HUES48 (cell line): ENCODE measurements around the gene DNAL4.

Experiments
- H3K27ac ChIP-seq: one replicate; pipeline ENCODE4 v1.7.0; 2013; ENCODE audit warnings: low read depth, low read length, inconsistent platforms
- H3K27me3 ChIP-seq: 2 replicates; pipeline ENCODE4 v1.6.1; 2013; ENCODE audit warnings: mild to moderate bottlenecking, low read length; ENCODE audit not compliant: control insufficient read depth, insufficient read depth
- H3K36me3 ChIP-seq: 2 replicates; pipeline ENCODE4 v1.6.1; 2013; ENCODE audit warnings: low read length; ENCODE audit not compliant: control insufficient read depth, insufficient read depth
- H3K4me1 ChIP-seq: 2 replicates; pipeline ENCODE4 v1.6.1; 2013; ENCODE audit warnings: mild to moderate bottlenecking, low read length; ENCODE audit not compliant: control insufficient read depth, insufficient read depth
- H3K4me3 ChIP-seq: 2 replicates; pipeline ENCODE4 v1.5.1; 2013; ENCODE audit warnings: mild to moderate bottlenecking, low read depth, low read length
- H3K9ac ChIP-seq: 2 replicates; pipeline ENCODE4 v1.6.1; 2013; ENCODE audit warnings: mild to moderate bottlenecking, low read depth, low read length, moderate library complexity
- H3K9me3 ChIP-seq: 2 replicates; pipeline ENCODE4 v1.6.1; 2013; ENCODE audit warnings: low read length; ENCODE audit not compliant: control insufficient read depth, insufficient read depth

The DNAL4 gene

GRCh38 chr22:38802671-38803121 lies 8.8 kb upstream of the DNAL4 start:
- Histone ChIP-seq H3K27me3 (peaks cover 6% of the 10 kb centered on the region; the same call in 1 of the 2 replicates), H3K9ac (no peak overlapping the region), H3K9me3 (no peaks in the 10 kb centered on the region), H3K27ac (no peak overlapping the region), H3K4me1 (no peaks in the 10 kb centered on the region), H3K4me3 (peak overlapping the region; percentile 51), H3K36me3 (no peaks in the 10 kb centered on the region)

- Histone ChIP-seq H3K9me3 (no peaks in the 10 kb centered on the region), H3K4me1 (peaks cover 2% of the 10 kb centered on the region; the same call in 1 of the 2 replicates), H3K9ac (no peak overlapping the region), H3K27ac (no peak overlapping the region), H3K4me3 (no peak overlapping the region), H3K36me3 (no peaks in the 10 kb centered on the region), H3K27me3 (peaks cover 6% of the 10 kb centered on the region; the same call in 1 of the 2 replicates)
Observed at GRCh38 chr22:38799265-38800002, 5.5 kb upstream of the DNAL4 start.

GRCh38 chr22:38798496-38798895 lies 4.6 kb upstream of the DNAL4 start:
- Histone ChIP-seq H3K27ac (no peak overlapping the region), H3K4me1 (peaks cover 5% of the 10 kb centered on the region), H3K9me3 (no peaks in the 10 kb centered on the region), H3K9ac (no peak overlapping the region), H3K27me3 (peaks cover 6% of the 10 kb centered on the region; the same call in 1 of the 2 replicates), H3K36me3 (no peaks in the 10 kb centered on the region), H3K4me3 (no peak overlapping the region)

GRCh38 chr22:38796262-38796957 lies 2.5 kb upstream of the DNAL4 start:
- Histone ChIP-seq H3K9me3 (no peaks in the 10 kb centered on the region), H3K4me3 (no peak overlapping the region), H3K36me3 (no peaks in the 10 kb centered on the region), H3K27me3 (no peaks in the 10 kb centered on the region), H3K4me1 (peaks cover 10% of the 10 kb centered on the region), H3K27ac (no peak overlapping the region), H3K9ac (no peak overlapping the region)

GRCh38 chr22:38795569-38795968 lies 1.6 kb upstream of the DNAL4 start:
- no peaks in the 10 kb centered on the region for H3K27me3 ChIP-seq
- no peak overlapping the region for H3K4me3 ChIP-seq
- peaks cover 10% of the 10 kb centered on the region for H3K4me1 ChIP-seq
- no peak overlapping the region for H3K9ac ChIP-seq
- no peaks in the 10 kb centered on the region for H3K36me3 ChIP-seq
- H3K27ac ChIP-seq: no peak overlapping the region
- H3K9me3 ChIP-seq: no peaks in the 10 kb centered on the region

- no peak overlapping the region for H3K27ac ChIP-seq
Observed at GRCh38 chr22:38793317-38793716, 626 bp downstream of the DNAL4 start.

GRCh38 chr22:38792833-38793232 lies 1.1 kb downstream of the DNAL4 start:
- no peaks in the 10 kb centered on the region for H3K9me3 ChIP-seq
- H3K27me3 ChIP-seq: no peaks in the 10 kb centered on the region
- no peak overlapping the region for H3K27ac ChIP-seq
- H3K9ac ChIP-seq: no peak overlapping the region
- peaks cover 10% of the 10 kb centered on the region for H3K4me1 ChIP-seq
- peak overlapping the region; percentile 70 for H3K4me3 ChIP-seq
- no peaks in the 10 kb centered on the region for H3K36me3 ChIP-seq

More at GRCh38 chr22:38793317-38793716, 626 bp downstream of the DNAL4 start:
- no peak overlapping the region for H3K9ac ChIP-seq
- H3K27me3 ChIP-seq: no peaks in the 10 kb centered on the region
- no peaks in the 10 kb centered on the region for H3K9me3 ChIP-seq
- peak overlapping the region; percentile 70 for H3K4me3 ChIP-seq
- H3K36me3 ChIP-seq: no peaks in the 10 kb centered on the region
- peaks cover 10% of the 10 kb centered on the region for H3K4me1 ChIP-seq

GRCh38 chr22:38789606-38790005 lies 4.3 kb downstream of the DNAL4 start:
- peaks cover 9% of the 10 kb centered on the region for H3K4me1 ChIP-seq
- H3K4me3 ChIP-seq: no peak overlapping the region
- H3K27ac ChIP-seq: no peak overlapping the region
- H3K27me3 ChIP-seq: no peaks in the 10 kb centered on the region
- H3K36me3 ChIP-seq: no peaks in the 10 kb centered on the region
- H3K9ac ChIP-seq: no peak overlapping the region
- no peaks in the 10 kb centered on the region for H3K9me3 ChIP-seq

- no peak overlapping the region for H3K9ac ChIP-seq
- H3K4me1 ChIP-seq: peaks cover 5% of the 10 kb centered on the region; the same call in 1 of the 2 replicates
- no peaks in the 10 kb centered on the region for H3K9me3 ChIP-seq
- H3K4me3 ChIP-seq: no peak overlapping the region
- H3K27me3 ChIP-seq: no peaks in the 10 kb centered on the region
- H3K27ac ChIP-seq: no peak overlapping the region
- no peaks in the 10 kb centered on the region for H3K36me3 ChIP-seq
Observed at GRCh38 chr22:38788846-38789245, 5.1 kb downstream of the DNAL4 start.

- H3K9ac ChIP-seq: no peak overlapping the region
- no peak overlapping the region for H3K4me3 ChIP-seq
- no peaks in the 10 kb centered on the region for H3K9me3 ChIP-seq
- H3K4me1 ChIP-seq: peaks cover 2% of the 10 kb centered on the region; the same call in 1 of the 2 replicates
- H3K27ac ChIP-seq: no peak overlapping the region
- no peaks in the 10 kb centered on the region for H3K36me3 ChIP-seq
- H3K27me3 ChIP-seq: no peaks in the 10 kb centered on the region
Observed at GRCh38 chr22:38788021-38788816, 5.7 kb downstream of the DNAL4 start.
